LNCaP clone FGC (cell line): ENCODE data around the gene MFAP3.

Experiments used
- DNase-seq: peaks from one replicate; pipeline ENCODE4 v3.0.0-alpha.2; 2011; ENCODE audit warnings: low read depth
- H3K4me3 ChIP-seq: 2 replicates; pipeline ENCODE4 v1.5.1; 2011; ENCODE audit warnings: mild to moderate bottlenecking, low read depth, low read length, control low read depth
- TF ChIP-seq, protein P1 (sequence below): IDR thresholded peaks from 2 replicates; pipeline ENCODE4 v1.5.1; 2012; ENCODE audit warnings: mild to moderate bottlenecking; ENCODE audit not compliant: control insufficient read depth, insufficient read depth; ENCODE audit errors: extremely low read depth

Gene MFAP3

DNA sequence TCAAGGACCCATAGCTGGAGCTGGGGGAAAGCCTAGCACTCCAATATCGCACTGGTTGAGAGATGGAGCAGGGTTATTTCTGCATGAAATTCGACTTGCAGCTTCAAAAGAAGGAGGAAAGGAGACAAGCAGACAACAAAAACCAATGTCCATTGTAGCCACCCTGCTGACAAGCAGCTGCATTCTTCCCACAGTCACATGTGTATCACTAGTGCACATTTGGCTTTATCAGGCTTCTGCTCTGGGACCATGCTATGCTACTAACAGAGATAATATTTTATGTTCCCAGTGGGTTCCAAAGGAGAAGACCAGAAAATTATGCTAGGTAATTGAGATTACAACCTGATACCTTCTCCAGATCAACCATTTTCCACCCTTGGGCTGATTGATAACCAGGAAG lies 59.7 kb downstream of the MFAP3 start:
- TF ChIP-seq, protein P1, sequence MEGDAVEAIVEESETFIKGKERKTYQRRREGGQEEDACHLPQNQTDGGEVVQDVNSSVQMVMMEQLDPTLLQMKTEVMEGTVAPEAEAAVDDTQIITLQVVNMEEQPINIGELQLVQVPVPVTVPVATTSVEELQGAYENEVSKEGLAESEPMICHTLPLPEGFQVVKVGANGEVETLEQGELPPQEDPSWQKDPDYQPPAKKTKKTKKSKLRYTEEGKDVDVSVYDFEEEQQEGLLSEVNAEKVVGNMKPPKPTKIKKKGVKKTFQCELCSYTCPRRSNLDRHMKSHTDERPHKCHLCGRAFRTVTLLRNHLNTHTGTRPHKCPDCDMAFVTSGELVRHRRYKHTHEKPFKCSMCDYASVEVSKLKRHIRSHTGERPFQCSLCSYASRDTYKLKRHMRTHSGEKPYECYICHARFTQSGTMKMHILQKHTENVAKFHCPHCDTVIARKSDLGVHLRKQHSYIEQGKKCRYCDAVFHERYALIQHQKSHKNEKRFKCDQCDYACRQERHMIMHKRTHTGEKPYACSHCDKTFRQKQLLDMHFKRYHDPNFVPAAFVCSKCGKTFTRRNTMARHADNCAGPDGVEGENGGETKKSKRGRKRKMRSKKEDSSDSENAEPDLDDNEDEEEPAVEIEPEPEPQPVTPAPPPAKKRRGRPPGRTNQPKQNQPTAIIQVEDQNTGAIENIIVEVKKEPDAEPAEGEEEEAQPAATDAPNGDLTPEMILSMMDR, result no peak
- DNase-seq, result no peak

DNA sequence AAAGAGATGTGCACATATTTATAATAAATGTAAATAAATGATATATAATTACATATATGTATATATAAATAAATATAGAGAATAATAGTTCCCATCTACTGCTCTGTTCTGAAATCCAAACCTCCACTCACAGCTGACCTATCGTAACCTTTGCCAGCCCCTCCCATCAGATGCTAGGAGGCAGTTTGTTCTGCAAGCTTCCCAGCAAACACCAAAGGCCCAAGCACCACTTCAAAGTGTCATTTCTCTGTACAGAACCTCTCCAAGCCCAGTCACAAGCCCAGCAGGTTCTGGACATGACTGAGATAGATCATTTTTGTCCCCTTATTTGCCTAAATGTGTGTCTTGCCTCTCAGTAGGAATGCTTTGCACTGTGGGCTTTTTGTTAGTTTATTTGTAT lies 62.4 kb downstream of the MFAP3 start:
- DNase-seq, result no peak
- H3K4me3 ChIP-seq, result no peak overlapping the region
- TF ChIP-seq, protein P1, result no peak

More for the DNA sequence above, 59.7 kb downstream of the MFAP3 start:
- H3K4me3 ChIP-seq, result no peak overlapping the region

GRCh38 chr5:154103233-154103632 lies 64.5 kb downstream of the MFAP3 start:
- no peak overlapping the region for H3K4me3 ChIP-seq
- no peak for DNase-seq
- TF ChIP-seq, protein P1, result no peak
